ENCODE measurements around the gene ZNF768.

GRCh38 chr16:30553393-30553899 is 27.1 kb upstream of the ZNF768 start:
- TF ChIP-seq, protein P1, sequence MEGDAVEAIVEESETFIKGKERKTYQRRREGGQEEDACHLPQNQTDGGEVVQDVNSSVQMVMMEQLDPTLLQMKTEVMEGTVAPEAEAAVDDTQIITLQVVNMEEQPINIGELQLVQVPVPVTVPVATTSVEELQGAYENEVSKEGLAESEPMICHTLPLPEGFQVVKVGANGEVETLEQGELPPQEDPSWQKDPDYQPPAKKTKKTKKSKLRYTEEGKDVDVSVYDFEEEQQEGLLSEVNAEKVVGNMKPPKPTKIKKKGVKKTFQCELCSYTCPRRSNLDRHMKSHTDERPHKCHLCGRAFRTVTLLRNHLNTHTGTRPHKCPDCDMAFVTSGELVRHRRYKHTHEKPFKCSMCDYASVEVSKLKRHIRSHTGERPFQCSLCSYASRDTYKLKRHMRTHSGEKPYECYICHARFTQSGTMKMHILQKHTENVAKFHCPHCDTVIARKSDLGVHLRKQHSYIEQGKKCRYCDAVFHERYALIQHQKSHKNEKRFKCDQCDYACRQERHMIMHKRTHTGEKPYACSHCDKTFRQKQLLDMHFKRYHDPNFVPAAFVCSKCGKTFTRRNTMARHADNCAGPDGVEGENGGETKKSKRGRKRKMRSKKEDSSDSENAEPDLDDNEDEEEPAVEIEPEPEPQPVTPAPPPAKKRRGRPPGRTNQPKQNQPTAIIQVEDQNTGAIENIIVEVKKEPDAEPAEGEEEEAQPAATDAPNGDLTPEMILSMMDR (IDR thresholded peaks at IDR 0.05): no peak
- no peak for TF ChIP-seq POLR2A (IDR thresholded peaks at IDR 0.05)
- TF ChIP-seq POLR2AphosphoS5 (IDR thresholded peaks at IDR 0.05): no peak

Data from breast epithelium (tissue), 3 donors.